ENCODE results near the gene TULP3. TPM values are rescaled to one million over a fixed set of nuclear protein-coding genes. Genes with fewer than 3 reads are reported as not detected.

Gene TULP3
- total RNA-seq, 2 donors from 2014 or later = 10.1 to 12.6 TPM

DNA sequence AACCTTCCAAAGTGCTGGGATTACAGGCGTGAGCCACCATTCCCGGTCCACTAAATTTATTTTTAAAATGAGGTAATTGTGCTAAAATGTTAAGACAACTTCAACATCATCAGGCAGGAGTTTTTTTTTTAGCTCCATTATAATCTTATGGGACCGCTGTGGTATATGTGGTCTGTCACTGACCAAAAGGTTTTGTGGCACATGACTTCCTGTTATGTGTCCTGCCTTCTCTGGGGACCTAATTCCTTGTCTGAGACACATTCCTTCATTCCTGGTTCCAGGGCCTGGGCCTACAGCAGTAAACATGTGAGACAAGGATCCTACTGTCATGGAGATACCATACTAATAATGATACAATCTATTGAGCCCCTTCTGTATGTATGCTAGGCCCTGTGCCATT is 38.8 kb upstream of the TULP3 start:
- no peak for DNase-seq
- Histone ChIP-seq H3K9ac (ENCODE audit: low read depth in 2 of 2, low read length in 2 of 2) (no peak overlapping the region), H3K27ac (no peak overlapping the region), H3K27me3 (no peaks in the 10 kb centered on the region), H3K4me3 (no peak overlapping the region), H3K4me1 (no peaks in the 10 kb centered on the region), H3K36me3 (no peaks in the 10 kb centered on the region), H3K9me3 (no peaks in the 10 kb centered on the region)
- TF ChIP-seq, protein P1, sequence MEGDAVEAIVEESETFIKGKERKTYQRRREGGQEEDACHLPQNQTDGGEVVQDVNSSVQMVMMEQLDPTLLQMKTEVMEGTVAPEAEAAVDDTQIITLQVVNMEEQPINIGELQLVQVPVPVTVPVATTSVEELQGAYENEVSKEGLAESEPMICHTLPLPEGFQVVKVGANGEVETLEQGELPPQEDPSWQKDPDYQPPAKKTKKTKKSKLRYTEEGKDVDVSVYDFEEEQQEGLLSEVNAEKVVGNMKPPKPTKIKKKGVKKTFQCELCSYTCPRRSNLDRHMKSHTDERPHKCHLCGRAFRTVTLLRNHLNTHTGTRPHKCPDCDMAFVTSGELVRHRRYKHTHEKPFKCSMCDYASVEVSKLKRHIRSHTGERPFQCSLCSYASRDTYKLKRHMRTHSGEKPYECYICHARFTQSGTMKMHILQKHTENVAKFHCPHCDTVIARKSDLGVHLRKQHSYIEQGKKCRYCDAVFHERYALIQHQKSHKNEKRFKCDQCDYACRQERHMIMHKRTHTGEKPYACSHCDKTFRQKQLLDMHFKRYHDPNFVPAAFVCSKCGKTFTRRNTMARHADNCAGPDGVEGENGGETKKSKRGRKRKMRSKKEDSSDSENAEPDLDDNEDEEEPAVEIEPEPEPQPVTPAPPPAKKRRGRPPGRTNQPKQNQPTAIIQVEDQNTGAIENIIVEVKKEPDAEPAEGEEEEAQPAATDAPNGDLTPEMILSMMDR (IDR thresholded peaks at IDR 0.05) = no peak
- intact Hi-C loops (cut with DNase I) = loop anchor here (10.0 kb wide), 1 partner anchor 183 kb away; no protein-coding TSS in a partner anchor

DNA sequence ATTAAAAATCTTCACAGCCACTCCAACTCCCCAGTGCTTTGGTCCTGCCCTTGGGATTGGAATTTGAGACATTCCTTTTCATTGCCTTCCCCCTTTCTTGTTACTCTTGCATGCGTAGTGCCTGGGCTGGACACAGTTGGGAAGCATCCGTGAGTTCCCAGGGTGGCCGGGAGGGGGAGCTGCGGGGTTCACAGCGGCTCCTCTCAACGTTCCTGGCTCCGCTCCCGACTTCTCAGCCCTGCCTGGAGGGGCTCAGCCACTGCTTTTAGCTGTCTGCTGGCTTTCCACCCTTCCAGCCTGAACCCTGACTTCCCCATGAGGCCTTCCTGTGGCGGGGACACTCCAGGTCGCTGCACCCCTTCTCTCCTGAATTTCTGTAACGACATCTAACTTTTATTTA is 37.1 kb upstream of the TULP3 start:
- Histone ChIP-seq H3K4me1 (no peaks in the 10 kb centered on the region), H3K9ac (ENCODE audit: low read depth in 2 of 2, low read length in 2 of 2) (no peak overlapping the region), H3K27me3 (no peaks in the 10 kb centered on the region), H3K36me3 (no peaks in the 10 kb centered on the region), H3K9me3 (no peaks in the 10 kb centered on the region), H3K4me3 (no peak overlapping the region), H3K27ac (no peak overlapping the region)
- TF ChIP-seq, protein P1 (IDR thresholded peaks at IDR 0.05) = peak; percentile 82
- peak; percentile 76 for DNase-seq
- intact Hi-C loops (cut with DNase I) = loop anchor here (10.0 kb wide), 1 partner anchor 181 kb away; no protein-coding TSS in a partner anchor

DNA sequence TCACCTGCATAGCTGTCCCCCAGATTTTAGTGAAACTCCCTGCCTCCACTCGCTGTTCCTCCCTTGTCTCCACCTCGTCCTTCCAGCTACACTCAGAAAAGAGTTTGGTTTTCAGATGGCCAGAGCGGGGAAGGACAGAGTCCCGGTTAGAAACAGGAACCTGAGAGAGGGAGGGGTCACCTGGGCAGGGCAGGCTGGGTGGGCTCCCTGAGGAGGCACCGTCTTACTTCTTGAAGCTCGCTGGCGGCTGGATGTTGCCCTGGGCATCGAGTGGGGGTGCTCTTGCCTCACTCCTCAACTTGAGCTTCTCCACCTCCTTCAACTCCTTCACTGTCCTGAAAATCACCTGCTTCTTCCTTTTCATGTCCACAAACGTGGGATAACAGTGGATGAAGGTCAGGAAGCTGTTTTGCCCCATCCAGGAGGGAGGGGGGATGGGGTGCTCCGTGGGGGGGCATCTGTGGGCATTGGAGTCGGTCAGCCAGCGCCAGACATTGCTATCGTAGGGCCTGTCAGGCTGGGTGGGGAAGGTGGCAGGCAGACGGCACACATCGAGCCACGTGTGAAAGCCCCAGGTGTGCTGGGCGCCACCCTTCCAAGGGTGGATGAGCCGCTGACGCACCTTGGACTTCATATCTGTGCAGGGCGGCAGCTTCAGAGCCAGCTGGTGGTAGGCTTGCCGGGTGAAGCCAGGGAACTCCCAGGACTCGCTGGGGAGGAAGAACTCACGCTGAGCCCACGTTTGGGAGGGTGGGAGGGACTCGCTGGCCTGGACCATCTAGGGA is 35.8 kb upstream of the TULP3 start:
- H3K36me3 ChIP-seq = no peaks in the 10 kb centered on the region
- H3K27ac ChIP-seq = no peak overlapping the region
- peak; percentile 87 for DNase-seq
- TF ChIP-seq, protein P1 (IDR thresholded peaks at IDR 0.05) = no peak
- no peaks in the 10 kb centered on the region for H3K9me3 ChIP-seq
- H3K4me3 ChIP-seq = no peak overlapping the region
- H3K27me3 ChIP-seq = no peaks in the 10 kb centered on the region
- no peaks in the 10 kb centered on the region for H3K4me1 ChIP-seq
- intact Hi-C loops (cut with DNase I) = loop anchor here (10.0 kb wide), 1 partner anchor 180 kb away; no protein-coding TSS in a partner anchor
- peak overlapping the region in 1 of 2 donors; percentile 12 for H3K9ac ChIP-seq (ENCODE audit: low read depth in 2 of 2, low read length in 2 of 2)

DNA sequence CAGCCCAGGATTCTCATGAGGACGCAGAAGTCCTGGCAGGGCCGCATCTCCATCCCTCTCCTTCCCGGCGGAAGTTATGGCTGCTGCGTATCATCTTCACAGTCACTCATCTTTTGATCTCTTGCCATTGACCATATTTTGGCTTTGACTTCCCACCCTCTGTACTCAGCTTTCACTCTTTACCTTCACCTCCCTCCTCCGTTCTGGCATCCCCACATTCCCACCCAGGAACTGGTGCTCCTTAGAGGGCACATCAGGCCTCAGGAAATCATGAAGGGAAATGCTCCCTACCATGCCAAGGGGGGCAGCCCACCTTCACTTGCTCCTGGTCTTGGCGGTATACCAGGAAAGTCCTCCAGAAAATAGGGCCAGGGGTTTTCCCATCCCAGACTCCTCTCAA is 35.1 kb upstream of the TULP3 start:
- Histone ChIP-seq H3K36me3 (no peaks in the 10 kb centered on the region), H3K27ac (no peak overlapping the region), H3K4me3 (no peak overlapping the region), H3K27me3 (no peaks in the 10 kb centered on the region), H3K9me3 (no peaks in the 10 kb centered on the region), H3K9ac (ENCODE audit: low read depth in 2 of 2, low read length in 2 of 2) (peak overlapping the region in 1 of 2 donors; percentile 28), H3K4me1 (no peaks in the 10 kb centered on the region)
- intact Hi-C loops (cut with DNase I) = loop anchor here (10.0 kb wide), 1 partner anchor 179 kb away; no protein-coding TSS in a partner anchor
- DNase-seq = no peak
- TF ChIP-seq, protein P1 (IDR thresholded peaks at IDR 0.05) = no peak

DNA sequence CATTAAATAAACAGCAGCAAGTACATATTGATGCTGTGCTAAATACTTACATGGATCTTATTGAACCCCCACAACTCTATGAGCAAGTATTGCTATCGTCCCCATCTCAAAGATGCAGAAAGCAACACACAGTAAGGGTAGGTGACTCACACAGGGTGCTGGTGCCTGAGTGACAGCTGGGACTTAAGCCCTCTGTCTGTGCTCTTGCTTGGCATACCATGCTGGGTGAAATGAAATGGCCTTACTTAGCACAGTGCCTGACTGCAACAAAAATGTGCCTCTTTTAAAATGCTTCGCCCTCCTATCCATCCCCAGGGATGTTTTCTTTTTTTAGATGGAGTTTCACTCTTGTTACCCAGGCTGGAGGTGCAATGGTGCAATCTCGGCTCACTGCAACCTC is 34.6 kb upstream of the TULP3 start:
- no peak overlapping the region for H3K4me3 ChIP-seq
- H3K9ac ChIP-seq (ENCODE audit: low read depth in 2 of 2, low read length in 2 of 2) = no peak overlapping the region
- no peaks in the 10 kb centered on the region for H3K9me3 ChIP-seq
- TF ChIP-seq, protein P1 (IDR thresholded peaks at IDR 0.05) = no peak
- H3K27me3 ChIP-seq = no peaks in the 10 kb centered on the region
- H3K27ac ChIP-seq = no peak overlapping the region
- DNase-seq = no peak
- no peaks in the 10 kb centered on the region for H3K4me1 ChIP-seq
- H3K36me3 ChIP-seq = no peaks in the 10 kb centered on the region
- intact Hi-C loops (cut with DNase I) = loop anchor here (10.0 kb wide), 1 partner anchor 179 kb away; no protein-coding TSS in a partner anchor
